PC-9 (cell line): ENCODE results near the gene POLRMT. TPM values are rescaled to one million over a fixed set of nuclear protein-coding genes. Genes with fewer than 3 reads are reported as not detected.
A peak's percentile ranks its signal among the peaks of the same experiment; 100 is the strongest.

Source experiments
- BruUV-seq: library from RNA; stranded (reverse); fragments of 400-500 nt; replicated peaks from 2 replicates; lab custom pipeline; 2021; lab: Mats Ljungman, UMichigan
- CTCF ChIA-PET: fragments of 300-600 bp; sonication (Branson Sonifier 250); formaldehyde crosslinking; loops from one replicate; lab custom pipeline; 2022; ENCODE audit warnings: antibody characterized with exemption; lab: Charles Lee
- POLR2A ChIA-PET: fragments of 300-600 bp; sonication (Branson Sonifier 250); formaldehyde crosslinking; loops from one replicate; lab custom pipeline; 2022; ENCODE audit warnings: antibody characterized with exemption; ENCODE audit not compliant: unreplicated experiment; lab: Charles Lee
- DNase-seq, 2 experiments: peaks; one replicate each; pipeline versions ENCODE4 v3.0.0 to v3.0.0-alpha.2; 2015 to 2022; ENCODE audit warnings: mixed read lengths in 1 of 2
- H2AFZ ChIP-seq: fragments of 200-600 bp; sonication (generic); 2 replicates; pipeline ENCODE4 v1.8.1; 2017; ENCODE audit warnings: antibody characterized with exemption
- H3F3A ChIP-seq: fragments of 200-600 bp; sonication (generic); 2 replicates; pipeline ENCODE4 v1.8.1; 2017; ENCODE audit warnings: antibody characterized with exemption, mild to moderate bottlenecking, low read depth; ENCODE audit not compliant: insufficient read depth
- H3K27ac ChIP-seq: fragments of 200-600 bp; sonication (generic); 2 replicates; pipeline ENCODE4 v1.6.1; 2016; ENCODE audit warnings: mixed run types
- H3K27me3 ChIP-seq: fragments of 200-600 bp; sonication (generic); 2 replicates; pipeline ENCODE4 v1.6.1; 2016; ENCODE audit warnings: low read depth, mixed run types; ENCODE audit not compliant: insufficient read depth
- H3K36me3 ChIP-seq: fragments of 200-600 bp; sonication (generic); 2 replicates; pipeline ENCODE4 v1.6.1; 2016; ENCODE audit warnings: low read depth, mixed run types
- H3K4me1 ChIP-seq: fragments of 200-600 bp; sonication (generic); replicated peaks from 2 replicates; pipeline ENCODE4 v1.6.1; 2016; ENCODE audit warnings: mixed run types; ENCODE audit not compliant: insufficient read depth
- H3K4me2 ChIP-seq: fragments of 200-600 bp; sonication (generic); 2 replicates; pipeline ENCODE4 v1.6.1; 2017; ENCODE audit warnings: mixed run types
- H3K4me3 ChIP-seq: fragments of 200-600 bp; sonication (generic); 2 replicates; pipeline ENCODE4 v1.6.1; 2016; ENCODE audit warnings: mixed run types
- H3K79me2 ChIP-seq: fragments of 200-600 bp; sonication (generic); 2 replicates; pipeline ENCODE4 v1.6.1; 2017; ENCODE audit warnings: low read depth, mixed run types
- H3K9me2 ChIP-seq: fragments of 200-600 bp; sonication (generic); 2 replicates; pipeline ENCODE4 v1.8.1; 2017; ENCODE audit warnings: mild to moderate bottlenecking; ENCODE audit not compliant: insufficient read depth
- H3K9me3 ChIP-seq: fragments of 200-600 bp; sonication (generic); 2 replicates; pipeline ENCODE4 v1.8.1; 2016; ENCODE audit warnings: low read depth; ENCODE audit not compliant: insufficient read depth
- H4K20me1 ChIP-seq: fragments of 200-600 bp; sonication (generic); 2 replicates; pipeline ENCODE4 v1.8.1; 2017; ENCODE audit not compliant: insufficient read depth
- CTCF ChIP-seq: fragments of 200-600 bp; sonication (generic); conservative IDR thresholded peaks from 2 replicates; pipeline ENCODE4 v1.6.1; 2017; ENCODE audit warnings: mixed run types, antibody characterized with exemption, mild to moderate bottlenecking, moderate library complexity
- EZH2 ChIP-seq: fragments of 200-600 bp; sonication (generic); IDR thresholded peaks from 2 replicates; pipeline ENCODE4 v1.8.0; 2017; ENCODE audit warnings: antibody characterized with exemption, low read depth
- intact Hi-C: fragments of 100-400 bp; cut with micrococcal nuclease; formaldehyde crosslinking; loops from one replicate; pipeline ENCODE4 v1.10.0; 2022; ENCODE audit not compliant: unreplicated experiment
- total RNA-seq: library from RNA; stranded (reverse); gene quantifications from 2 replicates; pipeline ENCODE4 v1.2.3, GENCODE V29; 2021

The POLRMT gene
- total RNA-seq, 1 experiment from 2014 or later, result 46.4 TPM

GRCh38 chr19:677601-678436 lies 44.5 kb upstream of the POLRMT start:
- peaks cover 19% of the 10 kb centered on the region for H3K79me2 ChIP-seq
- peak overlapping the region; percentile 25; the same call in 1 of the 2 replicates for H3K27ac ChIP-seq
- no peaks in the 10 kb centered on the region for H3K36me3 ChIP-seq
- H3K4me1 ChIP-seq, result peaks cover 30% of the 10 kb centered on the region
- no peaks in the 10 kb centered on the region for H3K27me3 ChIP-seq
- H3K9me3 ChIP-seq, result no peaks in the 10 kb centered on the region
- TSS peak; percentile 49 for BruUV-seq
- no peaks in the 10 kb centered on the region for H3K9me2 ChIP-seq
- ChIA-PET CTCF (interaction anchor here (0.9 to 1.0 kb wide), 2 partner anchors 56 to 74 kb away, joined by 3 read pairs; no protein-coding TSS in a partner anchor), POLR2A (interaction anchor here (0.5 to 1.5 kb wide), 8 partner anchors 85 to 592 kb away, joined by 3 to 12 read pairs (median 6); no protein-coding TSS in a partner anchor)
- TF ChIP-seq EZH2 (no peak), CTCF (no peak)
- H3K4me2 ChIP-seq, result peak overlapping the region; percentile 95
- H4K20me1 ChIP-seq, result no peaks in the 10 kb centered on the region
- intact Hi-C loops, result loop anchor here (1.0 kb wide), 2 partner anchors 15 to 74 kb away; partner anchors contain the start of gene RNF126
- peaks cover 33% of the 10 kb centered on the region for H3F3A ChIP-seq
- peak; percentile 54 to 85 for DNase-seq
- H2AFZ ChIP-seq, result no peak overlapping the region
- peak overlapping the region; percentile 17; the same call in 1 of the 2 replicates for H3K4me3 ChIP-seq

- peak overlapping the region; percentile 43; the same call in 1 of the 2 replicates for H3K27ac ChIP-seq
- H4K20me1 ChIP-seq, result no peaks in the 10 kb centered on the region
- no peaks in the 10 kb centered on the region for H3K36me3 ChIP-seq
- CTCF ChIA-PET, result interaction anchor here (0.9 to 1.0 kb wide), 2 partner anchors 57 to 75 kb away, joined by 3 read pairs; no protein-coding TSS in a partner anchor
- no TSS peak for BruUV-seq
- H3K9me3 ChIP-seq, result no peaks in the 10 kb centered on the region
- peak; percentile 70 to 92 for DNase-seq
- intact Hi-C loops, result loop anchor here (1.0 kb wide), 2 partner anchors 14 to 75 kb away; partner anchors contain the start of gene RNF126
- no peak overlapping the region for H2AFZ ChIP-seq
- H3K4me3 ChIP-seq, result peak overlapping the region; percentile 72
- peaks cover 33% of the 10 kb centered on the region for H3F3A ChIP-seq
- peaks cover 30% of the 10 kb centered on the region for H3K4me1 ChIP-seq
- POLR2A ChIA-PET, result interaction anchor here (0.5 to 1.5 kb wide), 11 partner anchors 14 to 592 kb away, joined by 3 to 12 read pairs (median 5); no protein-coding TSS in a partner anchor
- no peak for TF ChIP-seq CTCF
- no peak for TF ChIP-seq EZH2
- H3K9me2 ChIP-seq, result no peaks in the 10 kb centered on the region
- peaks cover 19% of the 10 kb centered on the region for H3K79me2 ChIP-seq
- H3K27me3 ChIP-seq, result no peaks in the 10 kb centered on the region
- H3K4me2 ChIP-seq, result peak overlapping the region; percentile 95
Observed at GRCh38 chr19:677201-677600, 43.9 kb upstream of the POLRMT start.

GRCh38 chr19:676339-677105 lies 43.2 kb upstream of the POLRMT start, which contains the start of gene FSTL3:
Gene FSTL3 (plus strand): TSS chr19:676392. CDS start chr19:676424, 32 bp downstream.
- ChIA-PET POLR2A (interaction anchor here (0.6 to 1.5 kb wide), 6 partner anchors 13 to 592 kb away, joined by 4 to 20 read pairs (median 6); no protein-coding TSS in a partner anchor), CTCF (no interaction called here)
- Histone ChIP-seq H4K20me1 (no peaks in the 10 kb centered on the region), H3F3A (peaks cover 31% of the 10 kb centered on the region), H3K27ac (peak within 1 kb of the TSS; percentile 43; the same call in 1 of the 2 replicates), H2AFZ (no peak within 1 kb of the TSS), H3K4me2 (peak within 1 kb of the TSS; percentile 95), H3K9me3 (no peaks in the 10 kb centered on the region), H3K4me1 (peaks cover 30% of the 10 kb centered on the region), H3K4me3 (peak within 1 kb of the TSS; percentile 72), H3K27me3 (no peaks in the 10 kb centered on the region), H3K9me2 (no peaks in the 10 kb centered on the region), H3K79me2 (peaks cover 19% of the 10 kb centered on the region), H3K36me3 (no peaks in the 10 kb centered on the region)
- intact Hi-C loops, result loop anchor here (1.0 kb wide), 2 partner anchors 13 to 76 kb away; partner anchors contain the start of gene RNF126
- peak in 1 of 2 experiments; percentile 41 for DNase-seq
- no peak for TF ChIP-seq EZH2
- TF ChIP-seq CTCF, result no peak
- BruUV-seq, result no TSS peak
